CD4-positive, alpha-beta T cell treated with Interleukin-2 at 100 ng/mL for 4 hours (primary cell): ENCODE data around the gene SLC1A4.
"Not testable (repeated sequence)": the region's sequence is repeated elsewhere in the genome, so short reads cannot be mapped to it uniquely, and the experiment has no call there.

Experiments used
- DNase-seq: peaks from one replicate; pipeline ENCODE4 v3.0.0-alpha.2; 2020; ENCODE audit warnings: low spot score

Gene SLC1A4

GRCh38 chr2:64989126-64989981, at the start of gene SLC1A4:
TSS of gene SLC1A4 (plus strand) at chr2:64989399. CDS start at chr2:64989644, 245 bp downstream.
- DNase-seq = peak; percentile 82

GRCh38 chr2:64941143-64941542, 48.1 kb upstream of the SLC1A4 start:
- DNase-seq = no peak

GRCh38 chr2:64941801-64942200, 47.4 kb upstream of the SLC1A4 start:
- no peak for DNase-seq

GRCh38 chr2:64942693-64943092, 46.5 kb upstream of the SLC1A4 start:
- no peak for DNase-seq

GRCh38 chr2:64943387-64944150, 45.6 kb upstream of the SLC1A4 start:
- no peak for DNase-seq

- DNase-seq = no peak
Observed at GRCh38 chr2:64944484-64944883, 44.7 kb upstream of the SLC1A4 start.

- peak; percentile 51 for DNase-seq
Observed at GRCh38 chr2:64945973-64946768, 43.0 kb upstream of the SLC1A4 start.

- no peak for DNase-seq
Observed at GRCh38 chr2:64946769-64947247, 42.4 kb upstream of the SLC1A4 start.

GRCh38 chr2:64947885-64948284, 41.3 kb upstream of the SLC1A4 start:
- no peak for DNase-seq

- no peak for DNase-seq
Observed at GRCh38 chr2:64950226-64951160, 38.7 kb upstream of the SLC1A4 start.

GRCh38 chr2:64951306-64951953, 37.8 kb upstream of the SLC1A4 start:
- no peak for DNase-seq

GRCh38 chr2:64952096-64952495, 37.1 kb upstream of the SLC1A4 start:
- no peak for DNase-seq

- DNase-seq = no peak
Observed at GRCh38 chr2:64952511-64953482, 36.4 kb upstream of the SLC1A4 start.

GRCh38 chr2:64955467-64955866, 33.7 kb upstream of the SLC1A4 start:
- no peak for DNase-seq

GRCh38 chr2:64957109-64957903, 31.9 kb upstream of the SLC1A4 start:
- no peak for DNase-seq

- no peak for DNase-seq
Observed at GRCh38 chr2:64958556-64958955, 30.6 kb upstream of the SLC1A4 start.

GRCh38 chr2:64960819-64961218, 28.4 kb upstream of the SLC1A4 start:
- DNase-seq = no peak

GRCh38 chr2:64963138-64963537, 26.1 kb upstream of the SLC1A4 start:
- not testable (repeated sequence) for DNase-seq
